MCF 10A (cell line): ENCODE measurements around the gene MGAT4B. TPM values are rescaled to one million over a fixed set of nuclear protein-coding genes. Genes with fewer than 3 reads are reported as not detected.

Experiments
- BruUV-seq: library from RNA; stranded (reverse); fragments of 400-500 nt; replicated peaks from 2 replicates; lab custom pipeline; 2021; lab: Mats Ljungman, UMichigan
- CTCF ChIA-PET: fragments of 300-600 bp; sonication (Branson Sonifier 250); formaldehyde crosslinking; extraction: SDS; loops from one replicate; lab custom pipeline; 2021; ENCODE audit warnings: antibody characterized with exemption, inconsistent platforms; lab: Yijun Ruan, JAX
- POLR2A ChIA-PET: fragments of 300-600, 350-650 bp; sonication (Branson Sonifier 250); formaldehyde crosslinking; extraction: SDS; loops from one replicate; lab custom pipeline; 2020; ENCODE audit warnings: antibody characterized with exemption, inconsistent platforms; lab: Yijun Ruan, JAX
- DNase-seq: peaks from one replicate; pipeline ENCODE4 v3.0.0-alpha.2; 2018; ENCODE audit not compliant: unreplicated experiment
- H3K27ac Mint-ChIP-seq: one replicate; pipeline ENCODE4 v1.8.0; 2022; ENCODE audit warnings: mild to moderate bottlenecking, low read depth, mixed read lengths; ENCODE audit not compliant: unreplicated experiment
- H3K27me3 Mint-ChIP-seq: one replicate; pipeline ENCODE4 v1.8.0; 2022; ENCODE audit warnings: mixed read lengths; ENCODE audit not compliant: insufficient read depth, unreplicated experiment
- H3K36me3 Mint-ChIP-seq: one replicate; pipeline ENCODE4 v1.8.0; 2022; ENCODE audit warnings: mild to moderate bottlenecking, moderate library complexity, mixed read lengths; ENCODE audit not compliant: insufficient read depth, unreplicated experiment
- H3K4me1 Mint-ChIP-seq: one replicate; pipeline ENCODE4 v1.8.0; 2022; ENCODE audit warnings: mixed read lengths; ENCODE audit not compliant: insufficient read depth, unreplicated experiment
- H3K4me3 Mint-ChIP-seq: one replicate; pipeline ENCODE4 v1.8.0; 2022; ENCODE audit warnings: mild to moderate bottlenecking, moderate library complexity, mixed read lengths; ENCODE audit not compliant: unreplicated experiment
- H3K9me3 Mint-ChIP-seq: one replicate; pipeline ENCODE4 v1.8.0; 2022; ENCODE audit warnings: mixed read lengths; ENCODE audit not compliant: unreplicated experiment
- CTCF ChIP-seq: fragments of 200-600 bp; IDR thresholded peaks from one replicate; pipeline ENCODE4 v1.8.0; 2022; ENCODE audit warnings: antibody characterized with exemption, mild to moderate bottlenecking; ENCODE audit not compliant: unreplicated experiment
- intact Hi-C: fragments of 100-400 bp; cut with micrococcal nuclease; formaldehyde crosslinking; loops from 2 replicates; pipeline ENCODE4 v1.14.1; 2022
- total RNA-seq: library from RNA; stranded (reverse); gene quantifications from 2 replicates; pipeline ENCODE4 v1.2.3, GENCODE V29; 2022

MGAT4B gene
- total RNA-seq, 1 experiment from 2014 or later: 153 TPM

GRCh38 chr5:179820483-179821297, 14.0 kb upstream of the MGAT4B start, which contains the start of gene SQSTM1:
TSS of gene SQSTM1 (plus strand) at chr5:179820905. CDS start at chr5:179820937, 32 bp downstream.
- H3K4me1 Mint-ChIP-seq: peaks cover 45% of the 10 kb centered on the region
- H3K4me3 Mint-ChIP-seq: peak within 1 kb of the TSS; percentile 94
- ChIA-PET CTCF (interaction anchor here (0.7 to 2.4 kb wide), 3 partner anchors 24 to 103 kb away, joined by 4 to 16 read pairs (median 4); no protein-coding TSS in a partner anchor), POLR2A (interaction anchor here (0.6 to 4.0 kb wide), 29 partner anchors 9 to 262 kb away, joined by 3 to 134 read pairs (median 6); partner anchors contain the start of genes CANX, HNRNPH1, MAML1 and MGAT4B)
- H3K27me3 Mint-ChIP-seq: no peaks in the 10 kb centered on the region
- TF ChIP-seq CTCF: peak; percentile 15
- intact Hi-C loops: loop anchor here (1.0 to 2.0 kb wide), 3 partner anchors 13 to 57 kb away; partner anchors contain the start of gene MRNIP
- H3K27ac Mint-ChIP-seq: peak within 1 kb of the TSS; percentile 98
- no peaks in the 10 kb centered on the region for H3K9me3 Mint-ChIP-seq
- BruUV-seq: no TSS peak
- peaks cover 62% of the 10 kb centered on the region for H3K36me3 Mint-ChIP-seq
- DNase-seq: peak; percentile 84

- ChIA-PET CTCF (interaction anchor here (1.5 to 2.4 kb wide), 2 partner anchors 23 to 57 kb away, joined by 4 to 16 read pairs; no protein-coding TSS in a partner anchor), POLR2A (interaction anchor here (0.7 to 4.0 kb wide), 26 partner anchors 9 to 261 kb away, joined by 3 to 134 read pairs (median 6); partner anchors contain the start of genes CANX, HNRNPH1, MAML1 and MGAT4B)
- H3K4me3 Mint-ChIP-seq: peak overlapping the region; percentile 94
- H3K9me3 Mint-ChIP-seq: no peaks in the 10 kb centered on the region
- H3K27ac Mint-ChIP-seq: peak overlapping the region; percentile 98
- intact Hi-C loops: loop anchor here (2.0 kb wide), 1 partner anchor 39 kb away; the partner anchor contains the start of gene MRNIP
- H3K4me1 Mint-ChIP-seq: peaks cover 45% of the 10 kb centered on the region
- no peak for DNase-seq
- BruUV-seq: TSS peak; percentile 57
- TF ChIP-seq CTCF: no peak
- H3K36me3 Mint-ChIP-seq: peaks cover 59% of the 10 kb centered on the region
- H3K27me3 Mint-ChIP-seq: no peaks in the 10 kb centered on the region
These were observed 13.4 kb upstream of the MGAT4B start for GRCh38 chr5:179820127-179820482.

- intact Hi-C loops: loop anchor here (2.0 kb wide), 1 partner anchor 39 kb away; the partner anchor contains the start of gene MRNIP
- POLR2A ChIA-PET: interaction anchor here (0.9 to 4.0 kb wide), 26 partner anchors 8 to 260 kb away, joined by 3 to 134 read pairs (median 7); partner anchors contain the start of genes CANX, HNRNPH1, MAML1 and MGAT4B
- Mint-ChIP-seq H3K4me3 (peak overlapping the region; percentile 94), H3K9me3 (no peaks in the 10 kb centered on the region), H3K4me1 (peaks cover 40% of the 10 kb centered on the region), H3K27me3 (no peaks in the 10 kb centered on the region), H3K36me3 (peaks cover 57% of the 10 kb centered on the region), H3K27ac (peak overlapping the region; percentile 98)
- CTCF ChIA-PET: interaction anchor here (0.9 to 2.4 kb wide), 4 partner anchors 10 to 57 kb away, joined by 3 to 16 read pairs (median 4); no protein-coding TSS in a partner anchor
- TF ChIP-seq CTCF: no peak
- peak; percentile 88 for DNase-seq
- BruUV-seq: no TSS peak
These were observed 12.8 kb upstream of the MGAT4B start for GRCh38 chr5:179819296-179820126.
